Osteocyte (in vitro differentiated cells): Measurements from ENCODE around the gene CFAP73. TPM values are rescaled to one million over a fixed set of nuclear protein-coding genes. Genes with fewer than 3 reads are reported as not detected.

Experiments
- DNase-seq: peaks from one replicate; pipeline ENCODE4 v3.0.0; 2021; ENCODE audit warnings: mixed read lengths; ENCODE audit not compliant: unreplicated experiment; ENCODE audit errors: extremely low spot score
- H3K27ac Mint-ChIP-seq: one replicate; pipeline ENCODE4 v1.8.0; 2021; ENCODE audit warnings: mild to moderate bottlenecking, mixed read lengths; ENCODE audit not compliant: unreplicated experiment
- H3K27me3 Mint-ChIP-seq: one replicate; pipeline ENCODE4 v1.8.0; 2021; ENCODE audit warnings: mixed read lengths; ENCODE audit not compliant: unreplicated experiment
- H3K36me3 Mint-ChIP-seq: one replicate; pipeline ENCODE4 v1.8.0; 2021; ENCODE audit warnings: mixed read lengths; ENCODE audit not compliant: unreplicated experiment
- H3K4me1 Mint-ChIP-seq: one replicate; pipeline ENCODE4 v1.8.0; 2021; ENCODE audit warnings: mixed read lengths; ENCODE audit not compliant: unreplicated experiment
- H3K4me3 Mint-ChIP-seq: one replicate; pipeline ENCODE4 v1.8.0; 2021; ENCODE audit warnings: mild to moderate bottlenecking, moderate library complexity, mixed read lengths; ENCODE audit not compliant: unreplicated experiment
- H3K9me3 Mint-ChIP-seq: one replicate; pipeline ENCODE4 v1.8.0; 2021; ENCODE audit warnings: mixed read lengths; ENCODE audit not compliant: unreplicated experiment
- CTCF ChIP-seq: fragments of 200-600 bp; sonication (generic); IDR thresholded peaks from 2 replicates; pipeline ENCODE4 v1.5.0; 2021; ENCODE audit warnings: antibody characterized with exemption, mild to moderate bottlenecking, moderate library complexity
- total RNA-seq: library from RNA; stranded (reverse); gene quantifications from 2 replicates; pipeline ENCODE4 v1.2.1, GENCODE V29; 2021

Gene CFAP73
- total RNA-seq, 1 donor from 2014 or later = not detected

GRCh38 chr12:113164014-113164413, 14.5 kb downstream of the CFAP73 start:
- Mint-ChIP-seq H3K36me3 (peaks cover 43% of the 10 kb centered on the region), H3K4me3 (no peak overlapping the region)
- DNase-seq = no peak

GRCh38 chr12:113165521-113166450, 16.3 kb downstream of the CFAP73 start:
- H3K4me3 Mint-ChIP-seq = no peak overlapping the region
- no peaks in the 10 kb centered on the region for H3K9me3 Mint-ChIP-seq
- DNase-seq = no peak

More at GRCh38 chr12:113164014-113164413, 14.5 kb downstream of the CFAP73 start:
- TF ChIP-seq CTCF = no peak
- Mint-ChIP-seq H3K9me3 (no peaks in the 10 kb centered on the region), H3K27me3 (no peaks in the 10 kb centered on the region), H3K27ac (no peak overlapping the region), H3K4me1 (peaks cover 2% of the 10 kb centered on the region)

GRCh38 chr12:113167868-113168267, 18.3 kb downstream of the CFAP73 start:
- H3K27me3 Mint-ChIP-seq = no peaks in the 10 kb centered on the region
- TF ChIP-seq CTCF = no peak
- H3K36me3 Mint-ChIP-seq = peaks cover 44% of the 10 kb centered on the region
- no peaks in the 10 kb centered on the region for H3K4me1 Mint-ChIP-seq
- no peak overlapping the region for H3K4me3 Mint-ChIP-seq
- H3K27ac Mint-ChIP-seq = no peak overlapping the region
- DNase-seq = no peak
- H3K9me3 Mint-ChIP-seq = no peaks in the 10 kb centered on the region

More at GRCh38 chr12:113165521-113166450, 16.3 kb downstream of the CFAP73 start:
- H3K36me3 Mint-ChIP-seq = peaks cover 35% of the 10 kb centered on the region
- TF ChIP-seq CTCF = no peak
- H3K4me1 Mint-ChIP-seq = peaks cover 2% of the 10 kb centered on the region
- H3K27me3 Mint-ChIP-seq = no peaks in the 10 kb centered on the region
- H3K27ac Mint-ChIP-seq = no peak overlapping the region

DNA sequence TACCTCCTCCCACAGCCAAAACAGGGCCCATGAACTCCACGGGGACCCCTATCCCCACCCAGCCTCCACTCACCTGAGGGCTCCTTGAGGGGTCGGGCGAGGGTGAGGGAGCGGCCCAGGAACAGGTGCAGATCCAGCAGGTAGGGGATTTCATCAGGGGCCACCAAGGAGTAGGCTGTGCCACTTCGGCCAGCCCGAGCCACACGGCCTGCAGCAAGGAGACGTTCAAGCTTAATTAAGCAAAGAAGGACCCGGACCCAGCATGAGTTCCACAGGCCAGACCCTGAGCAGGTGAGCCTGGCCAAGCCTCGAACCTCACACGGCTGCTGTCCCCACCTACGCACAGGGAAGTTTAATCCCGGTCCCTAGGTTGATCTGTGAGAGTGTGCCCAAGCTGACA, 20.2 kb downstream of the CFAP73 start:
- H3K36me3 Mint-ChIP-seq = peaks cover 43% of the 10 kb centered on the region
- H3K27me3 Mint-ChIP-seq = no peaks in the 10 kb centered on the region
- no peak overlapping the region for H3K4me3 Mint-ChIP-seq
- H3K27ac Mint-ChIP-seq = no peak overlapping the region
- no peak for DNase-seq
- no peaks in the 10 kb centered on the region for H3K4me1 Mint-ChIP-seq
- no peaks in the 10 kb centered on the region for H3K9me3 Mint-ChIP-seq
- TF ChIP-seq CTCF = no peak

DNA sequence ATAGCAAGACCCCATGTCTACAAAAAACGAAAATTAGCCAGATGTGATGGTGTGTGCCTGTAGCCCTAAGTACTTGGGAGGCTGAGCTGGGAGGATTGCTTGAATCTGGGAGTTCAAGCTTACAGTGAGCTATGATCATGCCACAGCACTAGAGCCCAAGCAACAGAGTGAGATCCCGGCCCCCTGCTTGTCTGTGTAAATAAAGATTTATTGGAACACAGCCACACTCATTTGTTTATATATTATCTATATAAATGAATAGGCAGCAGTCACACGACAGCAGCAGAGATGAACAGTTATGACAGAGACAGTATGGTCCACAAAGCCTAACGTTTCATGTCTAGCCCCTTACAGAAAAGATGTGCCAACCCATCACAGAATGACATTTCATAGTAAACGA, 20.9 kb downstream of the CFAP73 start:
- no peak for DNase-seq
- H3K27ac Mint-ChIP-seq = no peak overlapping the region
- no peaks in the 10 kb centered on the region for H3K27me3 Mint-ChIP-seq
- no peak for TF ChIP-seq CTCF
- H3K4me3 Mint-ChIP-seq = no peak overlapping the region
- no peaks in the 10 kb centered on the region for H3K4me1 Mint-ChIP-seq
- peaks cover 46% of the 10 kb centered on the region for H3K36me3 Mint-ChIP-seq
- H3K9me3 Mint-ChIP-seq = no peaks in the 10 kb centered on the region
